Activated CD4-positive, alpha-beta T cell treated with anti-CD3 and anti-CD28 coated beads, Interleukin-2, amount 50 U/mL, for 24 hours (primary cell): ENCODE measurements around the gene GORASP1.

ENCODE experiments used
- DNase-seq, 2 donors: peaks; one replicate each; pipeline ENCODE4 v3.0.0-alpha.2; 2020; ENCODE audit warnings: low read depth in 1 of 2, low spot score in 1 of 2

GORASP1 gene

GRCh38 chr3:39141171-39141995 is 34.0 kb upstream of the GORASP1 start:
- no peak for DNase-seq

- DNase-seq = no peak
These were observed 33.0 kb upstream of the GORASP1 start for GRCh38 chr3:39140341-39140971.

- no peak for DNase-seq
These were observed 32.0 kb upstream of the GORASP1 start for GRCh38 chr3:39139442-39139841.

DNA sequence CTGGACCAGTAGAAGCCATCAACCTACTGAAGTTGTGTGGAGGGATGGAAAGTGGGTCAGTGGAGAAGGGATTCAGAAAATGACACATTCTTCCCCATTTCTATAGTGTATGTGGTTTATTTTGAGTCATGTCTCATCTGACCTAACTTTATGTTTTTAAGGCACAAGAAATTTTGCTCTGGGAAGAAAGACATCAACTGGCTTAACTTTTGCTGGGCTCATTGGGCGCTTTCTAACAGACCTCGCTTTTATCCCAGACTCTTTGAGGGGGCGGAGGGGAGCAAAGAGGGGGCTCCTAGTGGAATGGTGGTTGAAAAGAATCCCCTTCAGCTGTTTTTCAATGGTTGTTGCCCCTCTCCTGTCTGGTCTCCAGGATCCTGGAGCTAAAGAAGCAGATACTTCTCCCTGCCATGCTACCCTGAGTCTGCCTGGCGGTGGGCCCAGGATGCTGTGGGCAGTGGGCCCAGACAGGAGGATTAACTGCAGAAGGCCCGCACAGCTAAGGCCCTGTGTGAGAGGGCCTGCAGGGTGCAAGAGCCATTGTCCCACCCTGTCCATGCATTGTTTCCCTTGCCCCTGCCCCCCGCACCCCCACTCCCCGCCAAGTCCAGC is 31.5 kb upstream of the GORASP1 start:
- no peak for DNase-seq

DNA sequence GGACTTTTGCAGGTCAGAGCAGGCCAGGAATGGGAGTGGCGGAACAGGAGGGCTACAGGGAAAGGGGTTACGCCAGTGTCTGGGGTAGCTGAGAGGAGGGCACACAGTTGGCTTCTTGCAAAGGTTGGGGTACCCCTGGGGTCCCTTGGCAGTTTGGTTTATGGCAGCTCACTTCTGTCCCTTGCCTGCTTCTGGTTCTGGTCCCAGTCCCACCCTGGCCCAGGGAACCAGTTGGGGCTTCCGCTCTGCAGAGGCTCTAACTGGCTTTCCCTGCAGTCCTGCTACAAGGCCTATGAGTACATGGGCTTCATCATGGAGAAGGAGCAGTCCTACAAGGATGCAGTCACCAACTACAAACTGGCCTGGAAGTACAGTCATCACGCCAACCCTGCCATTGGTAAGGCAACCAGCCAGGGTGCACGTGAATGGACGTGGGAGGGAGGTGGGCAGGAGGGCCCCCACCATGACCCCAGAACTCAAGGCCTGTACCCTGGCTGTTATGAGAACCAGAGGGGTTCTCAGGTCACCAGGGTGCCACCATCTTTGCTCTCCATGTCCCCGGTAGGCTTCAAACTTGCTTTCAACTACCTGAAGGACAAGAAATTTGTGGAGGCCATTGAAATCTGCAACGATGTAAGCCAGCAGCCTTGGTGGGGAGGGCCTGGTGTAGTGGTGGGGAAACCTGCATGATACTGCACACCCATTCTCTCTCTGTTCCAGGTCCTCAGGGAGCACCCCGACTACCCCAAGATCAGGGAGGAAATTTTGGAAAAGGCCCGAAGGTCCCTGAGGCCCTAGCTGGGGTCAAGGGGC is 30.8 kb upstream of the GORASP1 start:
- DNase-seq = no peak

DNA sequence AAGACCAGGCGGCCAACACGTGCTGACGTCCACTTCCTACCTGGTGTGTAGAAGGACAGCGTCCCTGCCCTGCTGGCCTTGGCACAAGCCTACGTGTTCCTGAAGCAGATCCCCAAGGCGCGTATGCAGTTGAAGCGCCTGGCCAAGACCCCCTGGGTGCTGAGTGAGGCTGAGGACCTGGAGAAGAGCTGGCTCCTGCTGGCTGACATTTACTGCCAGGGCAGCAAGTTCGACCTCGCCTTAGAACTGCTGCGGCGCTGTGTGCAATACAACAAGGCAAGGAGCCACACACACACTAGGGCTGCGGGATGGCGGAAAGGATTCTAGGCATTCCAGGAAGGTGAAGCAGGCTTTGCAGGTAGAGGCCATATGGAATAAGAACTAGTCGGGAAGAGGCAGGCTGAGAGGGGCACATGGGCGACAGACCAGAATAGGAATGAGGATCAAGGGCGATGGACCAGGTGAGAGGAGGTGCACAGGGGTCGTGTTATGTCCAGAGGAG is 30.1 kb upstream of the GORASP1 start:
- DNase-seq = no peak

DNA sequence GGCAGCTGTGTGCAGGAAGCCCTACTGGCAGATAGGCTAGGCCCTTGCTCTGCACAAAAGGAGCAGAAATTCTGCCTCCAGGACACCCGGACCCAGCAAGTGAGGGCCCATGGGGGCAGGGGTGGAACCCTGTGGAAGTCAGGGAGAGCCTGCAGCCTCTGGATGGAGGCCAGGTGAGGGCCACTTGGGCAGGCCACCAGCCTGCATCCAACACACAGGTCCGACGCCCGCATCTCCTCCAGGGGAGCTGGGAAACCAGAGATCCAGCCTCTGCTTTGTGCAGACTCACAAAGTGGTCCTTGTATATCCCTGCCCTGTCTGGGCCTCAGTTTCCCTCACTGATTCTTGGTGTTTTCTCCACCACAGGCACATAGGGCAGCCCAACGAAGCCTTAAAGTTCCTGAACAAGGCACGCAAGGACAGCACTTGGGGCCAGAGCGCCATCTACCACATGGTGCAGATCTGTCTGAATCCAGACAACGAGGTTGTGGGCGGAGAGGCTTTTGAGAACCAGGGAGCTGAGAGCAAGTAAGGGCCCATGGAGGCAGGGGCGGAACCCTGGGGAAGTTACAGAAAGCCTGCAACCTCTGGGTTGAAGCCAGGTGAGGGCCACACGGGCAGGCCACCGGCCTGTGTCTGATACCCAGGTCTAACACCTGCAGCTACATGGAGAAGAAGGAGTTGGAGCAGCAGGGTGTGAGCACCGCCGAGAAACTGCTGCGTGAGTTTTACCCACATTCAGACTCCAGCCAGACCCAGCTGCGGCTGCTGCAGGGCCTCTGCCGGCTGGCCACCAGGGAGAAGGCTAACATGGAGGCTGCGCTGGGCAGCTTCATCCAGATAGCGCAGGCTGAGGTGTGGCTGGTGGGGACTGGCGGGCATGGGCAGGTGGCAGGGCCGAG is 29.4 kb upstream of the GORASP1 start:
- no peak for DNase-seq

DNA sequence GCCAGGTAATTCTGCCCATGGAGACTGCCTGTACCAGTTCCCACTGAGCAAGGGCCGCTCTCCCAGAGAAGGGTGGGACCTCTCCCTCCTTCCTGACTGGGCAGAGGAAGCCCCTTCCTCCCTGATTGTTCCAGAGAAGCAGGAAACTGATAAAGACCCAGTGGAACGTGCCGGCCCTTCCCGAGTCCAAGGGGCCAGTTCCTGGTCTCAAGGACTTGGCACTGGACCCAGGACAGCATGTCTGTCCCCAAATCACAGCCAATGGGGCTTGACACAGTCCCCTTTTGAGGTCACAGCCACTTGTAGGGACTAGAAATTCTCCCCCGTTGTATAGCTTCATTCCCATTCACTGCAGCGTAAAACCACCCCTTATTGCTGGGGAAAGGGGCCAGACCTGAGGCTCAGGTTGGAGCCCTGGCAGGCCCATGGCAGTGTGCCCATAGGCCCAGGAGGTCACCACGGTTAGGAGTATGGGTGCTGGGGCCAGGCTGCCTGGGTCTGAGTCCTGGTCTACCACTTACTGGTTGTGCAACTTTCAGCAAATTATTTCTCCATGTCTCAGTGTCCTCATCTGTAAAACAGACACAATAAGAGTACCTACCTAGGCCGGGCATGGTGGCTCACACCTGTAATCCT is 27.9 kb upstream of the GORASP1 start:
- DNase-seq = no peak

- no peak for DNase-seq
These were observed 26.9 kb upstream of the GORASP1 start for GRCh38 chr3:39134305-39134704.

DNA sequence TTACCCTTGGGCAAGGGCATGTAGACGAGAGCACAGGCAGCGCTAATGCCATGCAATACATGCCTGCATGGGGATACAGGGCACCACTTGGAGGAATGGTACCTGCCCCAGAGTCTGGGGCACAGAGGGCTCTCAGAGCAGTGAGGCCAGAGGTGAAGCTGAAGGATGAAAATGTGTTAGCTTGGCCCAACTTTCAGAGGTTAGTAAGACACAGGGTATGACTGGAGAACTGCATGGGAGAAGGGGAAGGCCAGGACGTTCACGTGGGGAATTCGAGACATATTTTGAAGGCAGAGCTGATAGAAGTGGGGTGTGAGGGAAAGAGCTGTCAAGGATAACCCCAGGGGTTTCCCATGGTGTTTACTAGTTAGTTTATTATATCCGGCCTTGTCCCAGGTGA is 26.4 kb upstream of the GORASP1 start:
- no peak for DNase-seq

DNA sequence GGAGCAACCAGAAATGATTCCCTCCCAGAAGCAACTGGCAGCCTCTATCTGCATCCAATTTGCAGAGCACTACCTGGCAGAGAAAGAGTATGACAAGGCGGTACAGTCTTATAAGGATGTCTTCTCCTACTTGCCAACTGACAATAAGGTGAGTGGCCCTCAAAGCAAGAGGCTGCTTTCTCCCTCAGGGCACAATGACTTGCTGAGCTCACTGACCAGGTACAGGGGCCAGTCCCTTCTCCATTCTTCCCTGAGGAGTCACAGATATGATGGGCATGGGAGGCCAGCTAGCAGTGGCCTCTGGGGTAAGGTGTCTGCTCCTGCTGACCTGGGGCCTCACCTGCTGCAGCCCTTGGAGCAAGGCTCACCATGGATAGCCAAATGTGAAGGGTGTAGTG is 25.7 kb upstream of the GORASP1 start:
- no peak for DNase-seq

- no peak for DNase-seq
These were observed 25.0 kb upstream of the GORASP1 start for GRCh38 chr3:39132096-39133092.

- no peak for DNase-seq
These were observed 23.4 kb upstream of the GORASP1 start for GRCh38 chr3:39130693-39131265.

- no peak for DNase-seq
These were observed 22.6 kb upstream of the GORASP1 start for GRCh38 chr3:39130026-39130425.

GRCh38 chr3:39128951-39129350 is 21.5 kb upstream of the GORASP1 start:
- DNase-seq = no peak

GRCh38 chr3:39127908-39128304 is 20.5 kb upstream of the GORASP1 start:
- DNase-seq = no peak

DNA sequence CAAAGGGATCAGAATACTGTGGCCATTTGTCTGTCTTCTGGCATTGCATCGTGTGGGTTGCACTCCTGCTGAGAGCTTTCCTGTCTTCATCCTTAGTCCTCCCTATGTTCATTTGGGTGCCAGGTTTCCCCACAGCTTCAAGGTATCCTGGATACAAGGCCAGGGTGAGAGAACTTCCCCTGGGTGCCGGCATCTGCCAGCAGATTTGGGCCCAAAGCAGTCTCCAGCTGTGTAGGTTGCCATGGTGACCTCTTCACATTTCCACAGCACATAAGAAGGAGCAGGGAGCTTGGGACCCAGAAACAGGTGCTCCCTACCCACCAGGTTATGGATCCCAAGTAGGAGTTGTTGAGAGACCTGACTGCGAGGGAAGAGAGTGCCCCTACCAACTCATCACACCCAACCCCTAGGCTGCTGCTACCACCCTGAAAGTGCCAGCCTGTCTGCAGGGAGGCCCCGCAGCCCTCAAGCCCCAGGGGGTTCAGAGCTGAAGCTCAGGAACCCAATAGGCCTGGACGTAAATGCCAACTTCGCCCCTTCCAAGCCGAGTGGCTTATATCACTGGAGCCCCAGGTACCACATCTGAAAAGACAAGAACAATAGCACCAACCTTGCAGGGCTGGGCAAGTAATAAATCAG is 20.0 kb upstream of the GORASP1 start:
- DNase-seq = no peak
